ENCODE data around the gene PTPRN. TPM values are rescaled to one million over a fixed set of nuclear protein-coding genes. Genes with fewer than 3 reads are reported as not detected.

The PTPRN gene
- total RNA-seq, 1 experiment from 2014 or later, result not detected

- intact Hi-C loops (cut with micrococcal nuclease; ENCODE audit: unreplicated experiment), result loop anchor here (1.0 to 5.0 kb wide), 4 partner anchors 88 to 233 kb away; partner anchors contain the start of genes DNPEP and NHEJ1
- BruUV-seq (replicated peaks), result no TSS peak
- no peaks in the 10 kb centered on the region for H4K20me1 ChIP-seq (ENCODE audit: insufficient read depth)
- peaks cover 49% of the 10 kb centered on the region for H3K27me3 ChIP-seq (ENCODE audit: insufficient read depth, low read depth)
- no peaks in the 10 kb centered on the region for H3K9me2 ChIP-seq (ENCODE audit: insufficient read depth)
- H3K36me3 ChIP-seq (ENCODE audit: low read depth), result no peaks in the 10 kb centered on the region
- no peak for TF ChIP-seq EZH2 (IDR thresholded peaks at IDR 0.05; ENCODE audit: low read depth)
- peak; percentile 93 for TF ChIP-seq CTCF (conservative IDR thresholded peaks at IDR 0.05)
- peak; percentile 48 to 89 for DNase-seq
- POLR2A ChIA-PET (ENCODE audit: unreplicated experiment), result no interaction called here
- H3K27ac ChIP-seq, result no peak overlapping the region
- no peaks in the 10 kb centered on the region; the same call in 1 of the 2 replicates for H3K4me1 ChIP-seq (replicated peaks; ENCODE audit: insufficient read depth)
- CTCF ChIA-PET, result no interaction called here
- no peaks in the 10 kb centered on the region for H3K9me3 ChIP-seq (ENCODE audit: insufficient read depth, low read depth)
- H2AFZ ChIP-seq, result no peak overlapping the region
- H3K4me3 ChIP-seq, result no peak overlapping the region
- peak overlapping the region; percentile 54 for H3K4me2 ChIP-seq
- no peaks in the 10 kb centered on the region for H3K79me2 ChIP-seq (ENCODE audit: low read depth)
- no peaks in the 10 kb centered on the region for H3F3A ChIP-seq (ENCODE audit: insufficient read depth, low read depth)
Measured at GRCh38 chr2:219298759-219299371, 10.3 kb downstream of the PTPRN start.

- no peak overlapping the region for H3K4me2 ChIP-seq
- no peaks in the 10 kb centered on the region for H3F3A ChIP-seq (ENCODE audit: insufficient read depth, low read depth)
- no peak overlapping the region for H3K27ac ChIP-seq
- H2AFZ ChIP-seq, result no peak overlapping the region
- no peaks in the 10 kb centered on the region for H3K79me2 ChIP-seq (ENCODE audit: low read depth)
- TF ChIP-seq CTCF (conservative IDR thresholded peaks at IDR 0.05) (no peak), EZH2 (IDR thresholded peaks at IDR 0.05; ENCODE audit: low read depth) (no peak)
- no peaks in the 10 kb centered on the region for H3K9me2 ChIP-seq (ENCODE audit: insufficient read depth)
- ChIA-PET CTCF (no interaction called here), POLR2A (ENCODE audit: unreplicated experiment) (no interaction called here)
- H3K36me3 ChIP-seq (ENCODE audit: low read depth), result no peaks in the 10 kb centered on the region
- no peaks in the 10 kb centered on the region; the same call in 1 of the 2 replicates for H3K4me1 ChIP-seq (replicated peaks; ENCODE audit: insufficient read depth)
- BruUV-seq (replicated peaks), result no TSS peak
- peaks cover 40% of the 10 kb centered on the region for H3K27me3 ChIP-seq (ENCODE audit: insufficient read depth, low read depth)
- no peaks in the 10 kb centered on the region for H3K9me3 ChIP-seq (ENCODE audit: insufficient read depth, low read depth)
- H4K20me1 ChIP-seq (ENCODE audit: insufficient read depth), result no peaks in the 10 kb centered on the region
- no peak for DNase-seq
- no peak overlapping the region for H3K4me3 ChIP-seq
- intact Hi-C loops (cut with micrococcal nuclease; ENCODE audit: unreplicated experiment), result loop anchor here (1.0 to 5.0 kb wide), 4 partner anchors 89 to 234 kb away; partner anchors contain the start of genes DNPEP and NHEJ1
Measured at GRCh38 chr2:219297766-219298456, 11.3 kb downstream of the PTPRN start.

- peaks cover 29% of the 10 kb centered on the region for H3K27me3 ChIP-seq (ENCODE audit: insufficient read depth, low read depth)
- H3K36me3 ChIP-seq (ENCODE audit: low read depth), result no peaks in the 10 kb centered on the region
- H4K20me1 ChIP-seq (ENCODE audit: insufficient read depth), result no peaks in the 10 kb centered on the region
- TF ChIP-seq CTCF (conservative IDR thresholded peaks at IDR 0.05) (no peak), EZH2 (IDR thresholded peaks at IDR 0.05; ENCODE audit: low read depth) (no peak)
- H3K27ac ChIP-seq, result no peak overlapping the region
- no peaks in the 10 kb centered on the region; the same call in 1 of the 2 replicates for H3K4me1 ChIP-seq (replicated peaks; ENCODE audit: insufficient read depth)
- no peaks in the 10 kb centered on the region for H3F3A ChIP-seq (ENCODE audit: insufficient read depth, low read depth)
- DNase-seq, result no peak
- POLR2A ChIA-PET (ENCODE audit: unreplicated experiment), result no interaction called here
- no peaks in the 10 kb centered on the region for H3K79me2 ChIP-seq (ENCODE audit: low read depth)
- H3K9me2 ChIP-seq (ENCODE audit: insufficient read depth), result no peaks in the 10 kb centered on the region
- CTCF ChIA-PET, result no interaction called here
- intact Hi-C loops (cut with micrococcal nuclease; ENCODE audit: unreplicated experiment), result loop anchor here (5.0 kb wide), 2 partner anchors 90 to 235 kb away; partner anchors contain the start of gene DNPEP
- no peak overlapping the region for H3K4me3 ChIP-seq
- BruUV-seq (replicated peaks), result no TSS peak
- no peak overlapping the region for H2AFZ ChIP-seq
- H3K4me2 ChIP-seq, result no peak overlapping the region
- no peaks in the 10 kb centered on the region for H3K9me3 ChIP-seq (ENCODE audit: insufficient read depth, low read depth)
Measured at GRCh38 chr2:219296631-219297391, 12.4 kb downstream of the PTPRN start.
